Hematopoietic multipotent progenitor cell treated with erythropoietin and hydrocortisone succinate and interleukin-3 and kit ligand, for 4 days (in vitro differentiated cells): Measurements from ENCODE around the gene MAP2K5.

Source experiments
- DNase-seq: peaks from one replicate; pipeline ENCODE4 v3.0.0-alpha.2; 2015

Gene MAP2K5

DNA sequence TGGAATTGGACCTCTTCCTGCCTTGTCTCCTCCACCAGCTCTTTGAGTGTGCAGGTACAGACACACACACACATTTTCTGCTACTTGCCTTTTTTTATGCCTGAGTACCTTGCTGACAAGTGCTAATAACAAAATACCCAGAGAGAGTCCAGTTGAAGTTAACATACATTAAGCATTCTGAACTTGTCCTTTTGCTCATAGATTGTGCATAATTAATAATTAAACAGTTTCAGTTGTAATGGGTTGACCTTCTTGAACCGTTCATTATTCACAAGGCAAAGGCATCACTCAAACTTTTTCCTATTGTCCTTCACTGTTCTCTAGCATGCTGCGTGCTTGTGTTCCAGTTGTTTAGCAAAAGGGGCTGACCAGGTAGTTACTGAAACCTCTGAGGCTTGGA is 223.2 kb downstream of the MAP2K5 start:
- no peak for DNase-seq

DNA sequence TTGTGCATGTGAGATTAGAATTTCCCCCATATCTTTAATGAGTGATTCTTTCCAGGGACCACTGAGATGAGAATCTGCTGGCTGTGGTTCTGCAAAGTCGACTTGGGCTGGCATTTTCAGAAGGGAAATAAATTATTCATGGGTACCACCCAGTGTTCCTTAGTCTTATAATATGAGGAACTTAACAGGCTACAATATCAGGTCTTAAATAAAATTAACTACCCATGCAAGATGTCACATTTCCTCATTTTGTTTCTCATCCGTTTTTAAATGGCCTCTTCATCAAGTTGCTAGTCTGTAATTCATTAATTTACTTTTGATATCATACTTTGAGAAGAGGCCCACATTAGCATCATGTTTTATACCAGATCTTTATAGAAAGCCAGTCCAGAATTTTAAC is 224.5 kb downstream of the MAP2K5 start:
- DNase-seq, result peak; percentile 32

DNA sequence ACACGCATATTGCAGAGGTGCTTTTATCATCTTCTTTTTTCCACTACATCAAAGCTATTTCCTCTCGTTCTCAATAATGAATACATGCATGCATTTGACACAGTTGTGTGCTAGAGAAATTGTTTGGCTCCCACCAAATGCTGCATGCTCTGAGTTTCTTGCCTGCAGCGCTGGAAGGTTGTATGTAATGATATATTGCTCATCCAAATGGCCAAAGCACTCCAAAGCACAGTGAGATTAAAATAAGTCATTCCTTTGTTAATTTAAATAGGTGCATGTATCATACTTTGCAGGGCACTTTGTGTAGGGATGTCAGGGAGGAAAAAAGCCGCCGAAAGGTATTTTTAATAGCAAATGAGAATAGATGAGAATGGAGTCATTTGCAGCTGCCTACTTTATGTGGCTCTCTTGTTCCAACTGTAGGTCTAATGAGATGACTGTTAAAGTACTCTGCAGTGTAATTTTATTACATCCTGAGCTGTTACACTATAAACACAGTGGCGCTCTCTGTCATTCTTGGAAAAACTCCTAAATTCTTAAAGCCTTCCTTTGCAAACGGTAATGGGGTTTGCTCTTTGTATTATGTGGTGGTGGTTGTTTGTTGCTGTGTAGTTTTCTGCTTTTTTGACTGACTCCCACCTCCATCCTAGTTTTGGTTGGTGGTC is 225.9 kb downstream of the MAP2K5 start:
- no peak for DNase-seq

DNA sequence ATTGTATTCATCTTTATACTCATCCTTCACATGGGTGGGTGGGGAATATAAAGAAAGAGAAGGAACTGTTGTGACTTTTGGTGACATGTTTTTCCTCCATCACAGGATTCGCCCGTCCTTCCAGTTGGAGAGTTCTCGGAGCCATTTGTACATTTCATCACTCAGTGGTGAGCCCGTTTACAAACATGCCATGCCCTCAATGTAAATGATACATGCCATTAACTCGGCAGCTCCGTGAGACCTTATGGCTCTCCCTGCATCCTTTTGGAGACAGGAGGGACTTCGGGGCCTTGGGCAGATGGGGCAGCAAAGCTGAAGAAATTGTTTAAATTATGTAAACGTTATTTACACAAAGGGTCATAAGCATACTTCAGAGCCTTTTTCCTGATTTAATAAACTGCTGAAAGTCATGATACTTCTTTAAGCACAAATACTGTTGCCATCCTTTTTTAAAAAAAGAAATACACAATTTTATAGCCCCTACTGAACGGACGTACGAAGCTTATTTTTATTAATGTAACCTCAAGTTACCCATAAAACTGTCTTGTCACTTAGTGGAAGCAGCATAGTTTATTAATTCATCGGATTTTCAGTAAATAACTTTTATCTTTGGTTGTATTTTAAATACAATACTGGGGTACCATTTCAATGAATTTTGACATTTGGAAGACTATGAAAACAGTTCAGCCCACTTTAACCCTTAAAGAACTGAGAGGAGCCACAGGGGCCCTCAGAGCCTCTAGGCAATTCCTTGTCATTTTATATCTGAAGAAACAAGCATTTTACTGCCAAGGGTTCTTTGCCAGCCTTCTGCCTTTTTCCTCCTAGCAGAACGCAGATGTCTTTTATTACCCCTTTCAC is 227.2 kb downstream of the MAP2K5 start:
- DNase-seq, result no peak

DNA sequence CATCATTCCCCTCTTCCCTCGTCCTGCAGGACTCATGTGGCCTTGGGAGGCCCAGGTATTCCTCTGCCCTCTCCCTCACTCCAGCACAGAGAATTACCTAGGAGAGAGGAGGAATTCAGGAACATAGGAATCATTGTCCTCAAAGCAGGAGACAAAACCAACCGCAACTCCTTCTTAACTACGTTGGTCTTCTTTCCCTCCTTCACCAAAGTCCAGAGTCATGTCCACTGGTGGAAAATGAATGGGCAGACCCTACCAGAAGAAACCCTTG is 227.8 kb downstream of the MAP2K5 start:
- DNase-seq, result no peak

DNA sequence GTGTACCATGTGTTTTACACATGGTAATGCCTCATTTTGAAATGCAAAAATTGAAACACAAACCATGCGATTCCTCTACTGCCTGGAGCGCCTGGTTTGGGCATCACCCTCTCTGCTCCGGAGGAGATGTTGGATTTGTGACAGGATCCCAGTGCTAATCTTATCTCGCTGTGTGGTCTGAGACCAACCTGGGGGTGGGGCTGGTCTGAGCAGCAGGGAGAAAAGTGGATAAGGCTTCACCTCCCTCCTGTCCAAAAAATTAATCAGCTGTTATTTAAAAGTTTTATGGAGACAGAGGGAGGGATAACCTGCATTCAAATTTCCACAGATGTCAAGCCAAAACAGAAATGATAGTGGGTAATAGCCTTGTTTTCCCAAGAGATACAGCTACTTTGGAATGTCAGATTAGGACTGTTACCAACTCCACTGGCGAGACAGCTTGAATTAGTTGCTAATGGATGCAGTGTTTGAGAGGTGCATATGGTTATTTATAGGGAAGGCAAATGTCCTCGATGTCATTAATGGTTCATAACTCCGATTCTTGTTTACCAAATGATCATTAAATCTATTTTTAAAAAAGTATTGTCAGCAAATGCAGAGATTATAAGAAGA is 228.8 kb downstream of the MAP2K5 start:
- DNase-seq, result no peak

DNA sequence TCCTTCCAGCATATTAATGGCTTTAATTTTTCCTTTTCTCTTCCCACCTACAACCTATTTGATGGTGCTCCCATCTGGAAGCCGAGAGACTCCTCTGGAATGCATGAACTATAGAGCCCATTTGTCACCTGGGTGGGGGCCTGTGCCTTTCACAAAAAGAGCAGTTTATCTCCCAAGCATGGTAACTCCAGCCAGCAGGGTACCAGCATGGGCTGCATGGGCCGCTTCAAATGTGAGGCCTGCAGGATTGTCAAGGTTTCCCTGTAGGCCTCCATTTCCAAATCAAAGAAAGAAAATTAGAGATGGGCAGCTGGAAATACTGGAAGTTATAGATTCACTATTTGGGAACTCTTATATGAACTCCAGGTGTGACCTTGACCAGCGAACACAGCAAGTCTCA is 232.1 kb downstream of the MAP2K5 start:
- DNase-seq, result no peak

DNA sequence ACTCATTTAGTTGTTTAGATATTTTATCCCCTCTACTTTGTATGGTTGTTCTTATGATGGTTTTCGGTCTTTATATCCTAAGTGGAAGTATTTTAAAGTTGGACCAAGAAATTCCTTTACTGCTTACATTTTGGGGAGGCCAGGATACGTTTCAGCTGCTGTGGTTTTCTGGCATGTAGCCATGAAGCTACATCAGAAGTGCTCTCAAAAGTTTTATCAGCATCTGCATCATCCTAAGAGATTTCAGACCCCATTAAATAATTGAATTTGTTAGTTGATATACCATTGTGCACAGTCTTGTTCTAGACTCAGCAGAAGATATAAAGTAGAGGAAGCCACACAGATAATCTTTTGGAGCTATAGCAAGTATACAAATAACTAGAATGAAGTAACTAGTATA is 232.7 kb downstream of the MAP2K5 start:
- DNase-seq, result no peak

DNA sequence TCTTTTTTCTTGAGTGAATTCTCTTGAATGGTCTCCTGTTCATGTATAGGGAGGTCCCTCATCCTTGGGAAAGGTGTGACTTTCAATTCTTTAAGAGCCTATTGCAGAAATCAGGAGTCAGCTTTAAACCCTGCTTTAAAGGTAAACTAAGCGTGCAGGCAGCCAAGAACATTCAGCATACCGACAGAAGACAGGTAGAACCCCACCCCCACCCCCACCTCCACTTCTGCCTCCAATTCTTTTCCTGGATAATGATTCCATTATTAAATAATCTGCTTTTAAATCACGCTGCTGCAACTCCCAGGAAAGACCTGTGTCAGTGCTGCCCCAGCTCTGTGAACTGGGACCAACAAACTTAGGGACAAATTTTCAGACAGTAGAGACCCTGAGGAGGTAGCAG is 233.5 kb downstream of the MAP2K5 start:
- DNase-seq, result no peak

DNA sequence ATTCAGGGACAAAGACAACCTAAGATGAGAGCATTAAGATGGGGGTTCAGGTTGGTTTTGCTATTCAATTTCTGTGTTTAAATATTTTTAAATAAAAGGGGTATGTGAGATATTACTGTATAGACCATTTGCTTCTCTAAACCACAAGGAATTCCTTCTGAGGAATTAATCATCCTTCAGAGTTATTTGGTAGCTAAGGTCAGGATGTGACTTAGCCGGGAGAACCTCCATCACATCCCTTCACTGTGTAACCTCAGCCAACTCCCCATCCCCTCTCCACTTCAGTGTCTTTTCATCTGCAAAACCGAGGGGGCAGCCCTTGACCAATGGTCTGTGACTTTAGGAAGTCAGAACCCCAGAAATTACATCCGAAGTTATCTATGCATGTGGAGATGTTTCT is 234.1 kb downstream of the MAP2K5 start:
- no peak for DNase-seq

DNA sequence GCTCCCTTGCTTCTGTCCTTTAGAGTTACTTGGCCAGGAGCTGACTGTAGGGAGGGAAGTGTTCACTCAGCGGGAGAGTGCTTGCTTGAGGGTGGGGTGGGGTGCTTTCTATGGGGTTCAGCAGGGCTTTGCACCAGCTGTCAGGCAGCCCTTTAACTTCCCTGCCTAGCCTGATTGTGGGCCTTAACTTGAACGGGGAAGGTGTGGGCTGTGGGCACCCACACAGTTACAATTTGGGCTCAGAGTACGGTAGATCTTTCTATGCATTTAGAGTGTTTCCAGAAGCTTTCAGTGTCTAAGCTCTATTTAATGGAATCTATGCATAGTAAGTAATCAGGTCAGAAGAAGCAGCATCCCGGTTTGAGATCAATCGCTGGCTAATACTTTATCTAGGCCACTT is 234.6 kb downstream of the MAP2K5 start:
- no peak for DNase-seq

DNA sequence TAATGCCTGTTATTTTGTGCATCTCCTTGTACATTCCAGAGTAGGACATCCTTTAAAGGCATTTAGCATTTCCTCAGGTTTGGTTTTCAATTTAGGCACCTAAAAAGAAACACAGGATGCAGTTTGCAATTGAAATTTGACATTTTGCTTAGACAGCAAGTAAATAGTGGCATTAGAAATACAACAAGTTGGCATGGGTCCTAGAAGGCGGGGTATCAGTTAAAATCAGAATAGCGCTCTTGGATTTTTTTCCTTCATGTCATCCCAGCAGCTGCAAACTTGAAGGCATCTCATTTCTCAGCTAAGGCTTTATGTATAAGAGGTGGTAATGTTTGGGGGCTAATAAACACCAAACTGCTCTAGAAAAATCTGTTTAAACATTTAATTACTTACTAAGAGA is 235.3 kb downstream of the MAP2K5 start:
- DNase-seq, result no peak

DNA sequence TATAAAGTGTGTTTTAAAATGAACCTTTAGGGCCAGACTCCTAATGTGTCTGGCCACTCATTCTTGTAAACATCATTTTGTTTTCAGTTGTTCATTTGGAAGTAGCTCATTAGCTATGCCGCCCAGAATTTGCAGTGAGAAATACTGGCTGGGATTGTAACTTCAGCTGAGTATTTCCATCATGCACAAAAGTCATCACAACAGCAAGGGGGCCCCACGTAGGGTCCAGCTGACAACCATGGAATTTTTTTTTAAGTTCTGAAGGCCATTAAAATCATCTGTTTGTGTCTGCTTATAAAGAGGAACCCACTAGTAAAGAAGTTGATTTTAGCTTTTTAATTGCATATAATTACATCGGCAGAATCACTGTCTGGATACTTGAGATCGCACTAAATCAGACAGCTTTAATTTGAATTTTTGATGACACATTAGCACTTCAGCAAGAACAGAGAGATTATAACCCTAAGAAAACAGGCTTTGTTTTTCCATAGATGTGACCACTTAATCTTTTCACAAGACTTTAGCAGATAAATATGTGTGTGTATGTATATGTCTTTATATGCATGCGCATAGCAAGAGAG is 236.6 kb downstream of the MAP2K5 start:
- DNase-seq, result no peak

DNA sequence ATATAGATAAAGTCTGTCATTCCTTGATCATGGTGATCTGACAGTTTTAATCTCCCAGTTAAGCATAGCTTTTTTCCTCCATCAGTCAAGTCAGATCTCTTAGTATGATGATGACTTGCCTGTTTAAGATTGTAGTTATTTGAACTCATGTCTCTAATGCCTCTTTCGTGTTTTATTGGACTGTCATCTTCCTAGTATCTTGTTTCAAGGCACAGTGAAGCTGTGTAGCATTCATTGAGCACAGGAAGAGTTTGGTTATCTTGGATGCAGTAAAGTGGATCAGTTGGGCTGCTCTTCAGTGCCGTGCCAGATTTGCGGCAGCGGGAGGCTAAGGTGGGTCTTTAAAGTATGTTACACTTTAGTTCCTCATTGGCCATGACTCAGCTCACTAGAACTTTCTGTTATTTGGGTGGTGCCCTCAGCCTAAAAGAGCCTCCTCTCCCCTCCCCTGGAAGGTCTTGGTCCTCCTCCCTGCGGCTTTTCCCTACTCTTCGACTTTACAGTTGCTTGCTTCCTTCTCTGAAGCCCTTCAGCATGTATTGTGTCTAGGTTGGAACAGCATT is 237.1 kb downstream of the MAP2K5 start:
- DNase-seq, result peak; percentile 84

DNA sequence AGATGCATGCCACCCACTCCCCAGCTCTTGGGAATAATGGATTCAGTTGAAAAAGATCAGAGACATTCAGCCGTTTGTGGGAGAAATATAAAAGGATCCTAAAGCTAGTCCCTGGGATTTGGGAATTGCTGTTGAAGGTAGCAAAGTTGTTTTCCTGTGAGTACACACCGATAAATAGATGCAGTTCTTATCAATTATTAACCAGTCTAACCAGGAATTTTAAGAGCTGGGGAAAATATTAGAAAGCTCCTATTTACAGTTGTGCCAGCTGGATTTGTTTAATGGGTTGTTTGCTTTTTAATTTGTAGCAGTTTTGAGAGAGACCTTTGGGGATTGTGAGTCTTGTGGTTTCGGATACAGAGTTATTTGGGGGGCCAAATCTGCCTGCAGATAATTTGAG is 238.6 kb downstream of the MAP2K5 start:
- DNase-seq, result no peak

DNA sequence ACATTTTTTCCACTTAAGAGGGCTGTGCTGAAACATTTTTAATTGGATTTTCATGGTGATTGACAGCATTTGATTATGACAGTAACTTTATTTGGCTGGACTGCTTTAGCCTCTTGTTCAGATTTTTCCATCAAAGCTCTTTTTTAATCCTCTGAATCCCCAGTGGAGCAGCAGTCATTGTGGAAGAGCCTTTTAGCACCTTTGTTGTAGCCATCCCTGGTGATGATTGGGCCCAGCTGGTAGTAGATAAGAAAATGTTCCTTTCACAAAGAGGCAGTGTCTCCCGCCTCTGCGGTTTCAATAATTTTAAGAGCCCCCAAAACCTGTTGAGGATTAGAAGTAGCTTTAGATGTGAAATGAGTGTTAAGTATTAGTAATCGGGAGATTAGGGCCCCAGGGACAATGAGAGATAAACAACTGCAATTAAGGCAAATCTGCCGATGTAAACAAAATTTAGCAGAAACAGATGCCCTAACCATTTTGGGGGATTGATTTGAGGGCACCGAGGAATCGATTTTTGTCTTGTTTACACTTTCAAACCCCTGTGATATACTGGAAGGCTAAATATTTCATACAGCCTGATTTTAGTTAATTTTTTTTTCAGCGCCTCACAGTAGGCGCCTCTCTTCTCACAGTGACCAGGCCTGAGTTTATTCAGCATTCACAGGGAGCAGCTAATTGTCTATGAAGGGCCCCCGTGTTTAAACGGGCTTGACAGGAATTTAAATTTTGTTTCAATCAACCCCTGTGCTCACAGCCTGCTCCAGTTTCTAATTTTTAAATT is 239.6 kb downstream of the MAP2K5 start:
- DNase-seq, result no peak

DNA sequence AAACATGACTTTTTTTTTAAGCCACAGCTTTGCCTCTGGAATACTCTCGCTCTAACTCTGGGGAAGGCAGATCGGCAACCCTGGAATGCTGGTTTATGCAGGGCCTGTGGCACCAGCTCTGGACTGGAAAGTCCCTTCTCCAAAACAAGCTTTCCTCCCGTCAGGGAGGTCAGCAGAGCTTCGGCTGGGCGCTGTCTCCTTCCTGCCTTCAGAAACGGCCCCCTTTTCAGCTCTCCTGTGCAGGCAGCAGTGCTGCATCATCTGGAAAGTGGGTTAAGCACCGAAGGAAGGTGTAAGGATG is 240.1 kb downstream of the MAP2K5 start:
- DNase-seq, result no peak

DNA sequence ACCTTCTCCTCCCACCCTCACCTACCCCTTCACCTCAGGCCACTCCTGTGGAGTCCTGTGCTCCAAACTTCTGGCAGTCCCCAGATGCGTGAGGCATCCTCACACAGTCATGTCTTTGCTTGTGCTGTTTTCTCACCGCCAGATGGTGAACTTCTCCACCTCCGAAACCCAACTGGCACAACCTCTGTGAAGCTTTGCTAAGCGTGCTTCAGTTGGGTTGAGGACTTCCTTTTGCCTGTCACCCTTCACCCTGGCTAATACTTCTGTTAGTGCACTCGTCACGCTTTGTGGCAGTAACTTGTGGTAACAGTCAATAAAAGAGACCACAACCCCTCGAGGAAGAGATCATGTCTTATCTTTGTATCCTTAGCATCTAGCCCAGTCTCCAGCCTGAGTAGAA is 240.8 kb downstream of the MAP2K5 start:
- peak; percentile 93 for DNase-seq

DNA sequence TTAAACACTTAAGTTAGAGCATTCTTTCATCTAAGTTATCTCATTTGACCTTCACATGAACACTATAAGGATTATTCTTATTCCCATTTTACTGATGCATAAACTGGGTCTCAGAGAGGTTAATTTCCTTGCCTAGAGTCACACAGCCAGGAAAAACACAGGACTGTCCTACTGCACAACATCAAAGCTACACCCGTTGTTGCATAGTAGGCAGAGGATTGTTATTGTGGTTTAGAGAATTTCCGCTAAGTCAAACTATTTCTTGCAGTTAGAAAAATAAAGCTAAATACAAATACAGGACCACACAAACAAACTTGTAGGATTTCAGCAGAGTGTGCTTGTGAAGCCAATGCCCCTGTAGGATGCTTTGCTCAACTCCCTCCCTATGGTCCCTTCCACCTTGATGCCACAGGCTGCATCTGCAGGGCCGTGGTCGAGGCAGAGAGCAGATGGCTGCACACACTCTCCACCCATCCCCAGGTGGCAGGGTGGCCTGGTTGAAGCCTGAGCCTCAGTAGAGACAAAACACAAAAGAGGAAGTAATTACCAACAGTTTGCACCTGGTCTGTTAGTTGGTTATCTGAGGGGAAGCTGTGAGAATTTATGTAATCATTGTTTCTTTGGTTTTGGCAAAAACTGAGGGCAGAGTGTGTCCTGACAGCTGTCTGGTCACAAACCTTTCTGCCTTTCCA is 241.7 kb downstream of the MAP2K5 start:
- DNase-seq, result peak; percentile 88

DNA sequence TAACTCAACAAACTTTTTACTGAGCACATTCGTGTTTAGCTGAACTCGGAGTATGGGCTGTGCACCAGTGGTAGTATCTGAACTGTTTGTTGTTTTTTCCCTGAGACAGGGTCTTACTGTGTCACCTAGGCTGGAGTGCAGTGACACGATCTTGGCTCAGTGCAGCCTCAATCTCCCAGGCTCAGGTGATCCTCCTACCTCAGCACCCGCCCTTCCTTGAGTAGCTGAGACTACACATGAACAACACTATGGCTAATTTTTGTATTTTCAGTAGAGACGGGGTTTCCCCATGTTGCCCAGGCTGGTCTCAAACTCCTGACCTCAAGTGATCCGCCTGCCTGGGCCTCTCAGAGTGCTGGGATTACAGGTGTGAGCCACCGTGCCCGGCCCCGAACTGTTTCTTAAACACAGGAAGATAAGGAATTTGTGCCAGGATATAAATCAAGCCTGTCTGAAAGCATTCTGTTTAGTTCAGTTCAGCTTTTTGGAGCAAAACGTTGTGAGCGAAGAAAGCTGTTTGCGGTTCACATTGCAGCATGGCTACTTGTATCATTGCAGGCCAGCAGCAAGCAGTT is 242.4 kb downstream of the MAP2K5 start:
- DNase-seq, result no peak

DNA sequence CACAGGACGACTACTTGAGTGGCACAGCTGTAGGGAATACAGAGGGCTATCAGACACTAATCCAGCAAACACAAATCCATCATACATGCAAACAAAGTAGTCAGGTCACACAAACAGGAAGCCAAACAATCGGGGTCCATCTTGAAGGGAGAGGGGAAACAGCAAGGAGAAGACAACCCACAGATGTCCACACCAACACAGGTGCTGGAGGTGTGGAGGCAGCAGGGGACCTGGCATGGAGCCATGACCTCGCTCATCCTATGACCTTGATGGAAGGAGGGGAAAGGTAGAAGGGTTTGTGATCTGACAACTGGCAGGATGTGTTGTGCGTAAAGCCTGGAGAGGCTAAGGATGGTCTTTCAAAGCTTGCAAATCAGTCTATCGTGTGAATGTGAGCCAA is 242.9 kb downstream of the MAP2K5 start:
- no peak for DNase-seq

DNA sequence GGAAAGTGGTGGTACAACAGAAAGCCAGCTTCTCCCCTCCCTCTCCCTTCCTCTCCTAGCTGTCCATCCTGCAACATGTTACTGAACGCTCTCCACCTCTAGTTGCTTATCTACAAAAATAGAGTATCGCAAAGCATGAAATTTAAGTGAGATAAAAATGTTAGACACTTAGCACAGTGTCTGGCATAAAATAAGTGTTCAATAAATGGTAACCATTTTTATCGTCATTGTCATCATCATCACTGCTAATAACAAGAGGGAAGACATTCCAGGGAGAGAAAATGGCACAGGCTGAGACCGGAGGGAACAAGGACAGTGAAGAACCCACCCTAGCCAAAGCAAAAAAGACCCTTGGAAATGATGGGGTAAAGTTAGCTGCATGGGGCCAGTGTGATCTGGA is 244.1 kb downstream of the MAP2K5 start:
- DNase-seq, result no peak
